Measurements from ENCODE around the gene SNX10. TPM values are rescaled to one million over a fixed set of nuclear protein-coding genes. Genes with fewer than 3 reads are reported as not detected.

The SNX10 gene
- total RNA-seq, 1 donor from 2014 or later, result 42.1 TPM

DNA sequence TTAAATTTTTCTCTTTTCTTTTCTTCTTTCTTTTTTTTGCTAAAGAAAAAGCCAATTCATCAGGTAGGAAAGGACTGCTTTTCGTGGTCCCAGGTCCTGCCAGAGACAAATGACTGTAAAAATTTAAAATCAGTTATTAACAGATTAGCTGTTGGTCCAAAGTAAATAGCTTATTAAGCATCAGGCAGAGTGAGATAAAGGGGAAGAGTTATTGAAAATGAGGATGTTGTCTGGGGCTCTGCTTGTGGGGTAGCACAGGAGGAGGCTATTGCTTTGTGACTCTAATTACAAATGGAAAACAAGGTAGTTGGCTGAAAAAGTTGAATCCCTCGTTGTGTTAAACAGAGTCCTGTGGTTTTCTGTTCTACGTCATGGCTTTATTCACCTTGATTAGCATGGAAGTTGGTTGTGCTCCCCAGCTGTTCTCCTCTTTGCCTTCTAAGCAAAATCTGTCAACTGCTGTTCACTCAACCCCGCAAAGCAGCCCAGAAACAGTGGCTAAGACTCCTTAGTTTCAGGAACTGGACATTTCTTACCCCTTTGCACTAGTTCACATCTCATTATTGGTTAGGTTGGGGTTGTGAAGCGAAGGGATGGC lies 128.9 kb downstream of the SNX10 start:
- no peaks in the 10 kb centered on the region for H3K4me1 Mint-ChIP-seq

DNA sequence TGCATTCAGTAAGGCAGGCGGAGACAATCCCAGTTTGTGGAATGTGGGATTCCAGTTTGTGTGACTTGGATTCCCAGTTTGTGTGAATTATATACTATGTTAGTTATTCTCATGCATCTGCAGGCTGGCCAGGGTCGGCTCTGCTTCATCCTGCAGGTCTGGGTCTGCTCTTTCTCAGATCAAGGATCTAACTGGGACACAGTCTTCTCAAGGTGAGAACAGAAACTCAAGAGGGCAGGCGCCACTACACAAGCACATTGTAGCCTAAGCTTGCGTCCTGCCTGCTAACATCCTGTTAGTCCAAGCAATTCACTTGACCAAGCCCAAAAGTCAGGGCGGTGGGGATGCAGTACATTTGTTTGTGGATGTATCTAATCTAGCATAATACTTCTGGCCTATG lies 131.1 kb downstream of the SNX10 start:
- no peaks in the 10 kb centered on the region for H3K9me3 Mint-ChIP-seq
- no peak overlapping the region for H3K27ac Mint-ChIP-seq
- H3K36me3 Mint-ChIP-seq (ENCODE audit: low read depth), result no peaks in the 10 kb centered on the region
- intact Hi-C loops (cut with micrococcal nuclease), result no loop called here
- DNase-seq, result no peak
- H3K4me1 Mint-ChIP-seq, result no peaks in the 10 kb centered on the region
- peaks cover 18% of the 10 kb centered on the region for H3K27me3 Mint-ChIP-seq
- H3K4me3 Mint-ChIP-seq, result no peak overlapping the region

More for the DNA sequence above, 128.9 kb downstream of the SNX10 start:
- H3K36me3 Mint-ChIP-seq (ENCODE audit: low read depth), result no peaks in the 10 kb centered on the region
- intact Hi-C loops (cut with micrococcal nuclease), result no loop called here
- no peak overlapping the region for H3K27ac Mint-ChIP-seq
- no peaks in the 10 kb centered on the region for H3K9me3 Mint-ChIP-seq
- no peak for DNase-seq
- no peak overlapping the region for H3K4me3 Mint-ChIP-seq
- peaks cover 17% of the 10 kb centered on the region for H3K27me3 Mint-ChIP-seq

- no peaks in the 10 kb centered on the region for H3K9me3 Mint-ChIP-seq
- no peaks in the 10 kb centered on the region for H3K4me1 Mint-ChIP-seq
- intact Hi-C loops (cut with micrococcal nuclease), result no loop called here
- DNase-seq, result no peak
- no peak overlapping the region for H3K27ac Mint-ChIP-seq
- H3K4me3 Mint-ChIP-seq, result no peak overlapping the region
- no peaks in the 10 kb centered on the region for H3K36me3 Mint-ChIP-seq (ENCODE audit: low read depth)
- H3K27me3 Mint-ChIP-seq, result peaks cover 12% of the 10 kb centered on the region
Measured at GRCh38 chr7:26423436-26423835, 131.8 kb downstream of the SNX10 start.

Other genes with a start within 250 kb of the SNX10 start
- gene NFE2L3, start 139.7 kb upstream of the SNX10 start, total RNA-seq, result 67.8 and 68.7 TPM in 2 replicates
- gene HNRNPA2B1, start 91.1 kb upstream of the SNX10 start, total RNA-seq, result 862 and 873 TPM in 2 replicates
- 307 and 313 TPM in 2 replicates for gene CBX3, start 90.1 kb upstream of the SNX10 start, total RNA-seq